NB4 (cell line): ENCODE results near the gene RCL1.
"Not testable (repeated sequence)": the region's sequence is repeated elsewhere in the genome, so short reads cannot be mapped to it uniquely, and the experiment has no call there.

ENCODE experiments used
- DNase-seq: peaks from one replicate; pipeline ENCODE4 v3.0.0; 2010; ENCODE audit warnings: low read depth
- H3K4me3 ChIP-seq: one replicate; pipeline ENCODE4 v1.5.1; 2011; ENCODE audit warnings: mild to moderate bottlenecking, low read depth, low read length, moderate library complexity
- MYC ChIP-seq: IDR thresholded peaks from 2 replicates; pipeline ENCODE4 v1.6.1; 2011; ENCODE audit warnings: low read depth, low read length
- POLR2A ChIP-seq: IDR thresholded peaks from 2 replicates; pipeline ENCODE4 v1.6.1; 2011; ENCODE audit warnings: mild to moderate bottlenecking; ENCODE audit not compliant: insufficient read length; ENCODE audit errors: extremely low read depth
- TF ChIP-seq, protein P1 (sequence below): IDR thresholded peaks from 2 replicates; pipeline ENCODE4 v1.6.1; 2011; ENCODE audit warnings: low read depth, low read length
- TF ChIP-seq, protein P2 (sequence below): IDR thresholded peaks from one replicate; pipeline ENCODE4 v1.5.1; 2012; ENCODE audit warnings: low read depth, low read length

Gene RCL1

GRCh38 chr9:4781408-4781807, 11.3 kb upstream of the RCL1 start:
- H3K4me3 ChIP-seq: no peak overlapping the region
- DNase-seq: no peak
- TF ChIP-seq, protein P1, sequence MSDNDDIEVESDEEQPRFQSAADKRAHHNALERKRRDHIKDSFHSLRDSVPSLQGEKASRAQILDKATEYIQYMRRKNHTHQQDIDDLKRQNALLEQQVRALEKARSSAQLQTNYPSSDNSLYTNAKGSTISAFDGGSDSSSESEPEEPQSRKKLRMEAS: no peak
- no peak for TF ChIP-seq MYC
- TF ChIP-seq, protein P2, sequence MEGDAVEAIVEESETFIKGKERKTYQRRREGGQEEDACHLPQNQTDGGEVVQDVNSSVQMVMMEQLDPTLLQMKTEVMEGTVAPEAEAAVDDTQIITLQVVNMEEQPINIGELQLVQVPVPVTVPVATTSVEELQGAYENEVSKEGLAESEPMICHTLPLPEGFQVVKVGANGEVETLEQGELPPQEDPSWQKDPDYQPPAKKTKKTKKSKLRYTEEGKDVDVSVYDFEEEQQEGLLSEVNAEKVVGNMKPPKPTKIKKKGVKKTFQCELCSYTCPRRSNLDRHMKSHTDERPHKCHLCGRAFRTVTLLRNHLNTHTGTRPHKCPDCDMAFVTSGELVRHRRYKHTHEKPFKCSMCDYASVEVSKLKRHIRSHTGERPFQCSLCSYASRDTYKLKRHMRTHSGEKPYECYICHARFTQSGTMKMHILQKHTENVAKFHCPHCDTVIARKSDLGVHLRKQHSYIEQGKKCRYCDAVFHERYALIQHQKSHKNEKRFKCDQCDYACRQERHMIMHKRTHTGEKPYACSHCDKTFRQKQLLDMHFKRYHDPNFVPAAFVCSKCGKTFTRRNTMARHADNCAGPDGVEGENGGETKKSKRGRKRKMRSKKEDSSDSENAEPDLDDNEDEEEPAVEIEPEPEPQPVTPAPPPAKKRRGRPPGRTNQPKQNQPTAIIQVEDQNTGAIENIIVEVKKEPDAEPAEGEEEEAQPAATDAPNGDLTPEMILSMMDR: no peak
- TF ChIP-seq POLR2A: no peak

DNA sequence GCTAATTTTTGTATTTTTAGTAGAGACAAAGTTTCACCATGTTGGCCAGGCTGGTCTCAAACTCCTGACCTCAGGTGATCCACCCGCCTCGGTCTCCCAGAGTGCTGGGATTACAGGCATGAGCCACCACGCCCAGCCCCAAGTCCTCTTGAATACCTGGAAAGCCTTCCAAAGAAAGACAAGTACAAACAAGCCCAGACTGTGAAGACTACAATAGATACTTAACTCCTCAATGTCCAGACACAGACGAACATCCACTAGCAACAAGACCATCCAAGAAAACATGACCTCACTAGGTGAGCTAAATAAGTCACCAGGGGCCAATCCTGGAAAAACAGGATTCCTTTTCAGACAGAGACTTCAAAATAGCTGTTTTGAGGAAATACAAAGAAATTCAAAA, 9.6 kb upstream of the RCL1 start:
- DNase-seq, H3K4me3 ChIP-seq: not testable (repeated sequence)

DNA sequence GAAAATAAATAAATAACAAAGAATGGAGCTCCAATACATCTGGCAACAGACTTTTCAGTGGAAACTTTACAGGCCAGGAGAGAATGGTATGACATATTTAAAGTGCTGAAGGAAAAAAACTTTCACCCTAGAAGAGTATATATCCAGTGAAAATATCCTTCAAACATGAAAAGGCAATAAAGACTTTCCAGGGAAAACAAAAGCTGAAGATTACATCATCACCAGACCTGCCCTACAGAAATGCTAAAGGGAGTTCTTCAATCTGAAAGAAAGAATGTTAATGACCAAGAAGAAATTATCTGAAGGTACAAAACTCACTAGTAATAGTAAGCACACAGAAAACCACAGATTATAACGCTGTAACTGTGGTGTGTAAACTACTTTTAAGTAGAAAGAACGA, 8.3 kb upstream of the RCL1 start:
- no peak overlapping the region for H3K4me3 ChIP-seq
- DNase-seq: no peak
- TF ChIP-seq POLR2A (no peak), MYC (no peak)
- TF ChIP-seq, protein P2: no peak
- TF ChIP-seq, protein P1: no peak

DNA sequence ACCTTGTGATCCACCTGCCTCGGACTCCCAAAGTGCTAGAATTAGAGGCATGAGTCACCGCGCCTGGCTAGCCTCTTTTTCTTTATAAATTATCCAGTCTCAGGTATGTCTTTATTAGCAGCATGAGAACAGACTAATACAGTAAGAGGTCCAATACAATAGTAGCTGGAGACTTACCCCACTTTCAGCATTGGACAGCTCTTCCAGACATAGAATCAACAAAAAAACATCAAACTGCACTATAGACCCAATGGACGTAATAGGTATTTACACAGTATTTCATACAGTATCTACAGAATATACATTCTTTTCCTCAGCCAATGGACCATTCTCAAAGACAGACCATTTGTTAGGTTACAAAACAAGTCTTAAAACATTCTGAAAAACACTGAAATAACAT, 6.1 kb upstream of the RCL1 start:
- H3K4me3 ChIP-seq: no peak overlapping the region
- TF ChIP-seq, protein P1: no peak
- no peak for TF ChIP-seq POLR2A
- TF ChIP-seq, protein P2: no peak
- no peak for TF ChIP-seq MYC
- no peak for DNase-seq

DNA sequence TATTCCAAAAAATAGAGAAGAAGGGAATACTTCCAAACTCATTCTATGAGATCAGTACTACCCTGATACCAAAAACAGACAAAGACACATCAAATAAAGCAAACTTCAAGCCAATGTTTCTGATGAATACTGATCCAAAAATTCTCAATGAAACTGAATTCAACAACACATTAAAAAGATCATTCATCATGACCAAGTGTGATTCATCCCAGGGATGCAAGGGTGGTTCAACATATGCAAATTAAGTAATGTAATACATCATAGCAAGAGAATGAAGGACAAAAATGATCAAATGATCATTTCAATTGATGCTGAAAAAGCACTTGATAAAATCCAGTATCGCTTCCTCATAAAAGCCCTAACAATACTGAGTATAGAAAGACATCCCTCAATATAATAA, 4.9 kb upstream of the RCL1 start:
- no peak for DNase-seq

DNA sequence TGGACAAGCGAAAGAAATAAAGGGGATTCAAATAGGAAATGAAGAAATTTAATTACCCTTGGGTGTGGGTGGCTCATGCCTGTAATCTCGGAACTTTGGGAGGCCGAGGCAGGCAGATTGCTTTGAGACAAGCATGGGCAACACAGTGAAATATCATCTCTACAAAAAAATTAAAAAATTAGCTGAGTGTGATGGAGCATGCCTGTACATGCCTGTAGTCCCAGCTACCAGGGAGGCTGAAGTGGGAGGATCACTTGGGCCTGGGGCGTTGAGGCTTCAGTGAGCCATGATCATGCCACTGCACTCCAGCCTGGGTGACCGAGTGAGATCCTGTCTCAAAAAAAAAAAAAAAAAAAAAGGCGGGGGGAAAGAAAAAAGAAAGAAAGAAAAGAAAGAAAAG, 4.0 kb upstream of the RCL1 start:
- no peak for DNase-seq
- H3K4me3 ChIP-seq: no peak overlapping the region
- TF ChIP-seq, protein P1: no peak
- no peak for TF ChIP-seq POLR2A
- TF ChIP-seq MYC: no peak
- TF ChIP-seq, protein P2: no peak

More for the DNA sequence above, 4.9 kb upstream of the RCL1 start:
- no peak overlapping the region for H3K4me3 ChIP-seq
- TF ChIP-seq, protein P1: no peak
- TF ChIP-seq, protein P2: no peak
- TF ChIP-seq POLR2A (no peak), MYC (no peak)
